ENCODE data around the gene ABCE1. TPM values are rescaled to one million over a fixed set of nuclear protein-coding genes. Genes with fewer than 3 reads are reported as not detected.
A peak's percentile ranks its signal among the peaks of the same experiment; 100 is the strongest.

ABCE1 gene
- total RNA-seq, 4 donors from 2014 or later: 53.5 to 78.0 (median 64.7) TPM

- 6 to 8% methylated on average over 5 of the region's 5 CpGs for WGBS, 2 donors
- Histone ChIP-seq H3K4me1 (peaks cover 0 to 52% (median 25%) of the 10 kb centered on the region in 4 donors), H3K27me3 (no peaks in the 10 kb centered on the region), H3K9me3 (no peaks in the 10 kb centered on the region), H3K4me3 (peak overlapping the region; percentile 73 to 100 (median 94)), H3K36me3 (peaks cover 0 to 3% (median 3%) of the 10 kb centered on the region in 3 donors), H3K27ac (peak overlapping the region; percentile 92 to 100 (median 99))
- TF ChIP-seq, protein P1, sequence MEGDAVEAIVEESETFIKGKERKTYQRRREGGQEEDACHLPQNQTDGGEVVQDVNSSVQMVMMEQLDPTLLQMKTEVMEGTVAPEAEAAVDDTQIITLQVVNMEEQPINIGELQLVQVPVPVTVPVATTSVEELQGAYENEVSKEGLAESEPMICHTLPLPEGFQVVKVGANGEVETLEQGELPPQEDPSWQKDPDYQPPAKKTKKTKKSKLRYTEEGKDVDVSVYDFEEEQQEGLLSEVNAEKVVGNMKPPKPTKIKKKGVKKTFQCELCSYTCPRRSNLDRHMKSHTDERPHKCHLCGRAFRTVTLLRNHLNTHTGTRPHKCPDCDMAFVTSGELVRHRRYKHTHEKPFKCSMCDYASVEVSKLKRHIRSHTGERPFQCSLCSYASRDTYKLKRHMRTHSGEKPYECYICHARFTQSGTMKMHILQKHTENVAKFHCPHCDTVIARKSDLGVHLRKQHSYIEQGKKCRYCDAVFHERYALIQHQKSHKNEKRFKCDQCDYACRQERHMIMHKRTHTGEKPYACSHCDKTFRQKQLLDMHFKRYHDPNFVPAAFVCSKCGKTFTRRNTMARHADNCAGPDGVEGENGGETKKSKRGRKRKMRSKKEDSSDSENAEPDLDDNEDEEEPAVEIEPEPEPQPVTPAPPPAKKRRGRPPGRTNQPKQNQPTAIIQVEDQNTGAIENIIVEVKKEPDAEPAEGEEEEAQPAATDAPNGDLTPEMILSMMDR (IDR thresholded peaks at IDR 0.05): no peak
- no peak for TF ChIP-seq EP300 (IDR thresholded peaks at IDR 0.05)
- TF ChIP-seq POLR2A (IDR thresholded peaks at IDR 0.05): no peak
- DNase-seq (ENCODE audit: low spot score in 2 of 2): no peak
Observed at GRCh38 chr4:145178740-145179280, 80.7 kb downstream of the ABCE1 start.

Small RNAs within 50 kb of the gene (small RNA-seq; reads per million reads assigned to genes)
- gene RF00019: not detected

Other genes with a start within 250 kb of the ABCE1 start
- gene ANAPC10, start 115 bp upstream of the ABCE1 start, total RNA-seq: 10 to 100 TPM; 15.7 to 44.2 (median 21.9) TPM
- gene OTUD4, start 82.3 kb downstream of the ABCE1 start, total RNA-seq: 10 to 100 TPM; 33.7 to 44.8 (median 35.9) TPM

Measured in tibial nerve (tissue), 4 donors.